Measurements from ENCODE around the gene STK26.

DNA sequence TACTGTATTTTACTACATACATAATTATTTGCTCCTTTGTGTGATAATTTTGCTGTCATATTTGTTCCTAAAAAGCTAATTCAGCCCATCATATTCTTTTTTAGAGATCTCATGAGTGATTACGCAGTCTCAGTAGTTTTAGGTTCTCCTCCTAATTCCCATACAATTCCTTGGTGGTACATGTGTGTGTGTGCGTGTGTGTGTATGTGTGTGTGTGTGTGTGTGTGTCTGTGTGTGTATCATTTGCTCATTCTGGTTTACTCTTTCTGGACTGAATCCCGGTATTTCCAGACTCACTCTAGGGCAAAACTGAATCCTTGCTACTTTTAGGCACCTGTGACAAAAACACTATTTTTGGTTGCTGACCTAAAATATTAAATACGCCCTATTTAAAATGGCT, 34.9 kb downstream of the STK26 start:
- TF ChIP-seq, protein P1, sequence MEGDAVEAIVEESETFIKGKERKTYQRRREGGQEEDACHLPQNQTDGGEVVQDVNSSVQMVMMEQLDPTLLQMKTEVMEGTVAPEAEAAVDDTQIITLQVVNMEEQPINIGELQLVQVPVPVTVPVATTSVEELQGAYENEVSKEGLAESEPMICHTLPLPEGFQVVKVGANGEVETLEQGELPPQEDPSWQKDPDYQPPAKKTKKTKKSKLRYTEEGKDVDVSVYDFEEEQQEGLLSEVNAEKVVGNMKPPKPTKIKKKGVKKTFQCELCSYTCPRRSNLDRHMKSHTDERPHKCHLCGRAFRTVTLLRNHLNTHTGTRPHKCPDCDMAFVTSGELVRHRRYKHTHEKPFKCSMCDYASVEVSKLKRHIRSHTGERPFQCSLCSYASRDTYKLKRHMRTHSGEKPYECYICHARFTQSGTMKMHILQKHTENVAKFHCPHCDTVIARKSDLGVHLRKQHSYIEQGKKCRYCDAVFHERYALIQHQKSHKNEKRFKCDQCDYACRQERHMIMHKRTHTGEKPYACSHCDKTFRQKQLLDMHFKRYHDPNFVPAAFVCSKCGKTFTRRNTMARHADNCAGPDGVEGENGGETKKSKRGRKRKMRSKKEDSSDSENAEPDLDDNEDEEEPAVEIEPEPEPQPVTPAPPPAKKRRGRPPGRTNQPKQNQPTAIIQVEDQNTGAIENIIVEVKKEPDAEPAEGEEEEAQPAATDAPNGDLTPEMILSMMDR (IDR thresholded peaks at IDR 0.05): no peak
- no peak for TF ChIP-seq POLR2A (IDR thresholded peaks at IDR 0.05)
